Measurements from ENCODE around the gene EFHD1. TPM values are rescaled to one million over a fixed set of nuclear protein-coding genes. Genes with fewer than 3 reads are reported as not detected.

EFHD1 gene
- total and polyA plus RNA-seq, 2 of the 13 experiments (the other 11 are each of a cell fraction or from before 2014, with no cell fraction given) = 0.09 TPM; not detected in 1

GRCh38 chr2:232697807-232698110 is 64.4 kb downstream of the EFHD1 start (continued):
- TF ChIP-seq CC2D1A (CRISPR knock-in tag; IDR thresholded peaks at IDR 0.05) (no peak), ZNF180 (CRISPR knock-in tag; IDR thresholded peaks at IDR 0.05; ENCODE audit: borderline replicate concordance, low read depth) (no peak), ARID5B (CRISPR knock-in tag; IDR thresholded peaks at IDR 0.05) (no peak), NFE2L1 (CRISPR knock-in tag; IDR thresholded peaks at IDR 0.05; ENCODE audit: borderline replicate concordance) (no peak), ZNF251 (CRISPR knock-in tag; IDR thresholded peaks at IDR 0.05) (no peak), TERF1 (CRISPR knock-in tag; IDR thresholded peaks at IDR 0.05) (0 out of 2 replicates have a peak, but pooled peaks have one; percentile 4), ZNF678 (CRISPR knock-in tag; IDR thresholded peaks at IDR 0.05) (no peak; the same call in 1 of the 2 replicates), SSRP1 (CRISPR knock-in tag; IDR thresholded peaks at IDR 0.05) (no peak), HOXA9 (CRISPR knock-in tag; IDR thresholded peaks at IDR 0.05; ENCODE audit: borderline replicate concordance) (no peak), ZNF777 (CRISPR knock-in tag; IDR thresholded peaks at IDR 0.05) (no peak), ZNF10 (CRISPR knock-in tag; IDR thresholded peaks at IDR 0.05; ENCODE audit: borderline replicate concordance, low read depth) (no peak), SMARCE1 (IDR thresholded peaks at IDR 0.05; ENCODE audit: borderline replicate concordance) (no peak), SRSF1 (optimal IDR thresholded peaks at IDR 0.05; ENCODE audit: low read depth, low read length) (no peak), ZNF441 (CRISPR knock-in tag; IDR thresholded peaks at IDR 0.05; ENCODE audit: borderline replicate concordance) (no peak), SALL2 (CRISPR knock-in tag; IDR thresholded peaks at IDR 0.05) (no peak), MXD3 (CRISPR knock-in tag; IDR thresholded peaks at IDR 0.05) (no peak), TCF7L2 (IDR thresholded peaks at IDR 0.05; ENCODE audit: low read depth, low read length) (no peak), ZNF225 (CRISPR knock-in tag; IDR thresholded peaks at IDR 0.05) (no peak), BCL3 (CRISPR knock-in tag; IDR thresholded peaks at IDR 0.05) (peak; percentile 93), CENPX (CRISPR knock-in tag; IDR thresholded peaks at IDR 0.05) (no peak), HOMEZ (CRISPR knock-in tag; IDR thresholded peaks at IDR 0.05; ENCODE audit: low read depth) (no peak), KAT8 (CRISPR knock-in tag; IDR thresholded peaks at IDR 0.05) (no peak), ZC3H13 (CRISPR knock-in tag; IDR thresholded peaks at IDR 0.05) (no peak)

Data from HepG2 (cell line).